OCI-LY3 (cell line): Measurements from ENCODE around the gene UBE2D1.

Experiments
- H2AFZ ChIP-seq: fragments of 200-600, 300-600 bp; shearing (Covaris generic); 2 replicates; pipeline ENCODE4 v1.6.0; 2014; ENCODE audit warnings: antibody characterized with exemption, low read depth, low read length
- H3K27ac ChIP-seq: fragments of 200-600, 300-600 bp; sonication (generic); 2 replicates; pipeline ENCODE4 v1.5.1; 2014; ENCODE audit warnings: mild to moderate bottlenecking, low read length, moderate library complexity, mixed read lengths
- H3K27me3 ChIP-seq: fragments of 200-600, 300-600 bp; sonication (generic); 2 replicates; pipeline ENCODE4 v1.6.1; 2014; ENCODE audit warnings: low read depth, low read length, mixed read lengths
- H3K36me3 ChIP-seq: fragments of 200-600, 300-600 bp; sonication (generic); replicated peaks from 2 replicates; pipeline ENCODE3; 2014; ENCODE audit warnings: low read depth, low read length, mixed read lengths
- H3K4me1 ChIP-seq: fragments of 300-600, 200-600 bp; sonication (generic); 2 replicates; pipeline ENCODE4 v1.6.1; 2014; ENCODE audit warnings: low read length, mixed read lengths
- H3K4me2 ChIP-seq: fragments of 200-600, 300-600 bp; sonication (generic); 2 replicates; pipeline ENCODE4 v1.6.1; 2014; ENCODE audit warnings: low read length, mixed read lengths
- H3K4me3 ChIP-seq: fragments of 300-600, 200-600 bp; sonication (generic); 2 replicates; pipeline ENCODE4 v1.5.1; 2014; ENCODE audit warnings: antibody characterized with exemption, mild to moderate bottlenecking, low read length, moderate library complexity
- H3K79me2 ChIP-seq: fragments of 300-600, 200-600 bp; shearing (Covaris generic); 2 replicates; pipeline ENCODE4 v1.6.1; 2014; ENCODE audit warnings: mild to moderate bottlenecking, low read length, mixed read lengths
- H3K9ac ChIP-seq: fragments of 300-600, 200-600 bp; shearing (Covaris generic); 2 replicates; pipeline ENCODE4 v1.6.0; 2014; ENCODE audit warnings: mild to moderate bottlenecking, low read length, moderate library complexity
- H3K9me3 ChIP-seq: fragments of 200-600, 300-600 bp; shearing (Covaris generic); 2 replicates; pipeline ENCODE4 v1.6.1; 2014; ENCODE audit warnings: low read length, mixed read lengths; ENCODE audit not compliant: insufficient read depth
- H4K20me1 ChIP-seq: fragments of 200-600, 300-600 bp; sonication (generic); 2 replicates; pipeline ENCODE4 v1.6.1; 2016; ENCODE audit warnings: low read length, mixed read lengths; ENCODE audit not compliant: insufficient read depth
- EZH2phosphoT487 ChIP-seq: fragments of 200-600 bp; shearing (Covaris generic); IDR thresholded peaks from 2 replicates; pipeline ENCODE4 v1.6.1; 2018; ENCODE audit warnings: antibody characterized with exemption, mixed run types, low read depth
- TF ChIP-seq, protein P1 (sequence below): fragments of 200-600, 300-600 bp; sonication (generic); IDR thresholded peaks from 2 replicates; pipeline ENCODE4 v1.5.1; 2014; ENCODE audit warnings: antibody characterized with exemption, low read length, low read depth

The UBE2D1 gene

GRCh38 chr10:58358947-58359346, 24.1 kb downstream of the UBE2D1 start:
- Histone ChIP-seq H3K36me3 (no peaks in the 10 kb centered on the region), H3K27ac (no peak overlapping the region), H3K9me3 (no peaks in the 10 kb centered on the region), H2AFZ (no peak overlapping the region), H3K4me3 (no peak overlapping the region), H3K79me2 (peaks cover 3% of the 10 kb centered on the region; the same call in 1 of the 2 replicates), H3K4me2 (no peak overlapping the region), H3K9ac (no peak overlapping the region), H4K20me1 (no peaks in the 10 kb centered on the region; the same call in 1 of the 2 replicates), H3K27me3 (no peaks in the 10 kb centered on the region), H3K4me1 (no peaks in the 10 kb centered on the region)
- TF ChIP-seq EZH2phosphoT487, result no peak
- TF ChIP-seq, protein P1, sequence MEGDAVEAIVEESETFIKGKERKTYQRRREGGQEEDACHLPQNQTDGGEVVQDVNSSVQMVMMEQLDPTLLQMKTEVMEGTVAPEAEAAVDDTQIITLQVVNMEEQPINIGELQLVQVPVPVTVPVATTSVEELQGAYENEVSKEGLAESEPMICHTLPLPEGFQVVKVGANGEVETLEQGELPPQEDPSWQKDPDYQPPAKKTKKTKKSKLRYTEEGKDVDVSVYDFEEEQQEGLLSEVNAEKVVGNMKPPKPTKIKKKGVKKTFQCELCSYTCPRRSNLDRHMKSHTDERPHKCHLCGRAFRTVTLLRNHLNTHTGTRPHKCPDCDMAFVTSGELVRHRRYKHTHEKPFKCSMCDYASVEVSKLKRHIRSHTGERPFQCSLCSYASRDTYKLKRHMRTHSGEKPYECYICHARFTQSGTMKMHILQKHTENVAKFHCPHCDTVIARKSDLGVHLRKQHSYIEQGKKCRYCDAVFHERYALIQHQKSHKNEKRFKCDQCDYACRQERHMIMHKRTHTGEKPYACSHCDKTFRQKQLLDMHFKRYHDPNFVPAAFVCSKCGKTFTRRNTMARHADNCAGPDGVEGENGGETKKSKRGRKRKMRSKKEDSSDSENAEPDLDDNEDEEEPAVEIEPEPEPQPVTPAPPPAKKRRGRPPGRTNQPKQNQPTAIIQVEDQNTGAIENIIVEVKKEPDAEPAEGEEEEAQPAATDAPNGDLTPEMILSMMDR, result no peak

DNA sequence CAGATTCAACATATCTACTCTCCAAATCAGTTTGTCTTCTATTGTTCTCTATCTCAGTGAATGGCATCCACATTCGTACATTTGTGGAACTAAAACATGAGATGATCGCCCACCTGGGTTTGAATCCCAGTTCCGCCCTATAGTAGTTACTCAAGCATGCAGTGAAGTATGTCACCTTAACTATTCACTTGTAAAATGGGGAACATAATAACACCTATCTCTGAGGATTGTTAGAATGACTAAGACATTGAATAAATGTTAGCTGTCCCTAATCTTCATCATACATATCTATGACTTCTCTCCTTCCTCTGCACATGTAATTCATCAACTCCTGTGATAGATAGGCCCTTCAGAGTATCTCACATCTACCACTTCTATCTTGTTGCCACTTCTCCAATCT, 24.7 kb downstream of the UBE2D1 start:
- Histone ChIP-seq H3K27me3 (no peaks in the 10 kb centered on the region), H3K27ac (no peak overlapping the region), H3K4me3 (no peak overlapping the region), H2AFZ (no peak overlapping the region), H3K79me2 (peaks cover 3% of the 10 kb centered on the region; the same call in 1 of the 2 replicates), H3K4me2 (no peak overlapping the region), H3K9me3 (no peaks in the 10 kb centered on the region), H4K20me1 (no peaks in the 10 kb centered on the region; the same call in 1 of the 2 replicates), H3K9ac (no peak overlapping the region), H3K36me3 (no peaks in the 10 kb centered on the region), H3K4me1 (no peaks in the 10 kb centered on the region)
- TF ChIP-seq, protein P1, result no peak
- TF ChIP-seq EZH2phosphoT487, result no peak

DNA sequence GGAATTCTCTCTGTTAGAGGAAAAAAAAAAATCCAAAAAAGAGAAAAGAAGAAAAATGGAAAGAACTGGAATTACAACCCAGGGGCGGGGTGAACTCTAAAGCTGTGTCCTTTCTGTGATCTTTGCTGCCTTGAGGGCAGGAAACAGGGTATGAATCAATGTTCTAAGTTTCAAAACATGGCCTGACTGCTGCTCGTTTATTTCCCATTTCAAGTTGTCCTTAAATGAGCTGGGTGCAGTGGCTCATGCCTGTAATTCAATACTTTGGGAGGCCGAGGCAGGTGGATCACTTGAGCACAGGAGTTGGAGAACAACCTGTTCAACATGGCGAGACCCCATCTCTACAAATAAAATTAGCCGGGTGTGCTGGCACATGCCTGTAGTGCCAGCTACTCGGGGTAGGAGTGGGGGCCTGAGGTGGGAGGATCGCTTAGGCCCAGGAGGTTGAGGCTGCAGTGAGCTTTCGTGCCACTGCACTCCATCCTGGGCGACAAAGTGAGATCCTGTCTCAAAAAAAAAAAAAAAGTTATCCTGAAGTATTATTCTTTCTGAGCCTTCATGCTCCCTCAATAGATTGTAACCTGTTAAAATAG, 25.7 kb downstream of the UBE2D1 start:
- H3K36me3 ChIP-seq, result no peaks in the 10 kb centered on the region
- TF ChIP-seq EZH2phosphoT487, result no peak
- TF ChIP-seq, protein P1, result no peak
- no peaks in the 10 kb centered on the region for H3K79me2 ChIP-seq
- no peaks in the 10 kb centered on the region for H3K9me3 ChIP-seq
- H2AFZ ChIP-seq, result no peak overlapping the region
- H3K4me1 ChIP-seq, result no peaks in the 10 kb centered on the region
- H3K4me3 ChIP-seq, result no peak overlapping the region
- H4K20me1 ChIP-seq, result no peaks in the 10 kb centered on the region
- H3K27me3 ChIP-seq, result no peaks in the 10 kb centered on the region
- no peak overlapping the region for H3K4me2 ChIP-seq
- H3K27ac ChIP-seq, result no peak overlapping the region
- H3K9ac ChIP-seq, result no peak overlapping the region

- no peak overlapping the region for H3K4me3 ChIP-seq
- no peaks in the 10 kb centered on the region for H3K4me1 ChIP-seq
- H3K27me3 ChIP-seq, result no peaks in the 10 kb centered on the region
- no peaks in the 10 kb centered on the region for H4K20me1 ChIP-seq
- H2AFZ ChIP-seq, result no peak overlapping the region
- no peak overlapping the region for H3K9ac ChIP-seq
- H3K4me2 ChIP-seq, result no peak overlapping the region
- H3K79me2 ChIP-seq, result no peaks in the 10 kb centered on the region
- no peaks in the 10 kb centered on the region for H3K36me3 ChIP-seq
- no peaks in the 10 kb centered on the region for H3K9me3 ChIP-seq
- TF ChIP-seq, protein P1, result no peak
- no peak for TF ChIP-seq EZH2phosphoT487
- no peak overlapping the region for H3K27ac ChIP-seq
These were observed 26.5 kb downstream of the UBE2D1 start for GRCh38 chr10:58361353-58361752.
